EH (cell line): Measurements from ENCODE around the gene OR6Y1.
A peak's percentile ranks its signal among the peaks of the same experiment; 100 is the strongest.

ENCODE experiments used
- DNase-seq: peaks from one replicate; pipeline ENCODE4 v3.0.0-alpha.2; 2015; ENCODE audit warnings: low read depth

OR6Y1 gene

GRCh38 chr1:158506369-158506987, 47.7 kb downstream of the OR6Y1 start:
- DNase-seq = peak; percentile 14

GRCh38 chr1:158496374-158496773, 57.8 kb downstream of the OR6Y1 start:
- no peak for DNase-seq

- no peak for DNase-seq
Measured at GRCh38 chr1:158494796-158495195, 59.4 kb downstream of the OR6Y1 start.
